Ascending aorta (tissue), 2 donors: Measurements from ENCODE around the gene TCF15. TPM values are rescaled to one million over a fixed set of nuclear protein-coding genes. Genes with fewer than 3 reads are reported as not detected.

ENCODE experiments used
- DNase-seq, 2 donors: peaks; one replicate each; pipeline ENCODE4 v3.0.0-alpha.2; 2019; ENCODE audit warnings: low spot score in 2 of 2
- H3K27ac ChIP-seq, 2 donors: fragments of 200-600 bp; sonication (generic); one replicate each; pipeline ENCODE4 v1.5.1; 2016 to 2017; ENCODE audit warnings: mild to moderate bottlenecking in 1 of 2
- H3K27me3 ChIP-seq: fragments of 200-600 bp; sonication (generic); one replicate; pipeline ENCODE4 v1.5.1; 2017
- H3K36me3 ChIP-seq, 2 donors: fragments of 200-600 bp; sonication (generic); one replicate each; pipeline ENCODE4 v1.5.1; 2016
- H3K4me1 ChIP-seq, 2 donors: fragments of 200-600 bp; sonication (generic); one replicate each; pipeline ENCODE4 v1.5.1; 2016 to 2017; ENCODE audit warnings: mild to moderate bottlenecking in 1 of 2
- H3K4me3 ChIP-seq, 2 donors: fragments of 200-600 bp; sonication (generic); one replicate each; pipeline ENCODE4 v1.5.1; 2016 to 2017; ENCODE audit warnings: mild to moderate bottlenecking in 1 of 2
- H3K9me3 ChIP-seq, 2 donors: fragments of 200-600 bp; sonication (generic); one replicate each; pipeline ENCODE4 v1.5.1; 2016
- intact Hi-C: fragments of 100-400 bp; cut with DNase I; formaldehyde crosslinking; loops from one replicate; pipeline ENCODE4 v1.15.1; 2023
- total RNA-seq: library from RNA; depleted of rRNA; stranded (reverse); fragments of >200 nt; gene quantifications from one replicate; pipeline ENCODE4 v1.1.0, GENCODE V29; 2016
- TF ChIP-seq, protein P1 (sequence below), 3 experiments: fragments of 200-600 bp in 2 of 3; fragments of 450-650 bp in 1 of 3; sonication (generic) in 2 of 3; IDR thresholded peaks; one replicate each; pipeline ENCODE4 v1.5.1; 2016 to 2019; ENCODE audit warnings: antibody characterized with exemption in 3 of 3, mild to moderate bottlenecking in 1 of 3, moderate library complexity in 1 of 3

TCF15 gene
- total RNA-seq, 1 donor from 2014 or later, result 8.3 TPM

DNA sequence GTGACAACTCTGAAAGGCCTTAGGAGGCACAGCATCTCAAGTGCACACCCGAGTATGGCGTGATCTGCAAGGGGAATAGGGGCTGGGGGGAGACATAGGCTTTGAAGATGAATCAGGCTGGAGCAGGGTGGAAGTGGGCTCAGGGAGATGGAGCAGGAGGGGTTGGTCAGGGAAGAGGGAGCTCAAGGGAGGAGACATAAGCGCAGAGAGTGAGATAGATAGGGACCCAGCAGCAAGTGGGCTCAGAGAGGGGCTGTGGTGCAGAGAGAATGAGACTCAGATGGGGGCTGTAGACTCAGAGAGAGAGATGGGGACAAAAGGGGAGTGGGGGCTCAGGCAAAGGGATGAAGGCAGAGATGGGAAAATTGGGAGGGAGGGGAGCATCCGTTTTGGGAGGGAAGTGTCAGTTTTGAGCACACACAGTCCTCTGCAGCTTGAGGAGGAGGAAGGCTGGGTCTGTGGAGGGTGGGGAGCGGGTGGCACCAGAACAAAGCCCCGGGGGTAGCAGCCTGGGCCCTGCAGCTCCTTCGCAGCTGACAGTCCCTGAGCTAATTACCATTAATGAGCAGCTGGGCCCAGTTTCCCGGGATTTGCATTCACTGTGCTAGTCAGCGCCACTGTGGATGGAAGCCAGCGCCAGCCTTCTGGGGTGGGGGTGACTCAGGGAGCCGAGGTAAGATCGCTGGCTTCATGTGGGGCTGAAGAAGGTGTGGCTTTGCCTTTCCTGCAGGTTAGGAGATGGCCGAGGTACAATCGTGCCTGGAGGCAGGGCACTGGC is 24.2 kb upstream of the TCF15 start:
- H3K4me3 ChIP-seq, result no peak overlapping the region
- DNase-seq, result no peak
- no peaks in the 10 kb centered on the region for H3K27me3 ChIP-seq
- no peak overlapping the region for H3K27ac ChIP-seq
- no peaks in the 10 kb centered on the region for H3K9me3 ChIP-seq
- intact Hi-C loops, result no loop called here
- H3K4me1 ChIP-seq, result no peaks in the 10 kb centered on the region
- H3K36me3 ChIP-seq, result no peaks in the 10 kb centered on the region
- TF ChIP-seq, protein P1, sequence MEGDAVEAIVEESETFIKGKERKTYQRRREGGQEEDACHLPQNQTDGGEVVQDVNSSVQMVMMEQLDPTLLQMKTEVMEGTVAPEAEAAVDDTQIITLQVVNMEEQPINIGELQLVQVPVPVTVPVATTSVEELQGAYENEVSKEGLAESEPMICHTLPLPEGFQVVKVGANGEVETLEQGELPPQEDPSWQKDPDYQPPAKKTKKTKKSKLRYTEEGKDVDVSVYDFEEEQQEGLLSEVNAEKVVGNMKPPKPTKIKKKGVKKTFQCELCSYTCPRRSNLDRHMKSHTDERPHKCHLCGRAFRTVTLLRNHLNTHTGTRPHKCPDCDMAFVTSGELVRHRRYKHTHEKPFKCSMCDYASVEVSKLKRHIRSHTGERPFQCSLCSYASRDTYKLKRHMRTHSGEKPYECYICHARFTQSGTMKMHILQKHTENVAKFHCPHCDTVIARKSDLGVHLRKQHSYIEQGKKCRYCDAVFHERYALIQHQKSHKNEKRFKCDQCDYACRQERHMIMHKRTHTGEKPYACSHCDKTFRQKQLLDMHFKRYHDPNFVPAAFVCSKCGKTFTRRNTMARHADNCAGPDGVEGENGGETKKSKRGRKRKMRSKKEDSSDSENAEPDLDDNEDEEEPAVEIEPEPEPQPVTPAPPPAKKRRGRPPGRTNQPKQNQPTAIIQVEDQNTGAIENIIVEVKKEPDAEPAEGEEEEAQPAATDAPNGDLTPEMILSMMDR (IDR thresholded peaks at IDR 0.05), result no peak

DNA sequence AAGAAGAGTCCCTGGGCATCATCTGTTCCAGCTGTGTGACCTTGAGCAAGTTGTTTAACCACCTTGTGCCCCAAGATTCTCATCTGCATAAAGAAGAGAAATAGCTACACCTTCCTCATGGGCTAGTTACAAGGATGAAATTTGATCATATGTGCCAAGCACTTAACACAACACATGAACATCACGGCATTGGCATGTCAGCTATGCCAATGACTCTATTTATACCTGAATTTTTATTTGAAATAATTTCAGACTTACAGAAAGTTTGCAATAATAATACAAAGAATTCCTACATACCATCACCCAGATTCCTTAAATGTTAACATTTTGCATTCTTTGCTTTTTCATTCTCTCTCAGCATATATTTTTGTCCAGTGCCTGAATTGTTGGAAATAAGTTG is 21.0 kb upstream of the TCF15 start:
- no peak for DNase-seq
- TF ChIP-seq, protein P1 (IDR thresholded peaks at IDR 0.05), result no peak
- Histone ChIP-seq H3K36me3 (no peaks in the 10 kb centered on the region), H3K9me3 (no peaks in the 10 kb centered on the region), H3K4me3 (no peak overlapping the region), H3K27ac (no peak overlapping the region), H3K27me3 (no peaks in the 10 kb centered on the region), H3K4me1 (no peaks in the 10 kb centered on the region)
- intact Hi-C loops, result no loop called here

DNA sequence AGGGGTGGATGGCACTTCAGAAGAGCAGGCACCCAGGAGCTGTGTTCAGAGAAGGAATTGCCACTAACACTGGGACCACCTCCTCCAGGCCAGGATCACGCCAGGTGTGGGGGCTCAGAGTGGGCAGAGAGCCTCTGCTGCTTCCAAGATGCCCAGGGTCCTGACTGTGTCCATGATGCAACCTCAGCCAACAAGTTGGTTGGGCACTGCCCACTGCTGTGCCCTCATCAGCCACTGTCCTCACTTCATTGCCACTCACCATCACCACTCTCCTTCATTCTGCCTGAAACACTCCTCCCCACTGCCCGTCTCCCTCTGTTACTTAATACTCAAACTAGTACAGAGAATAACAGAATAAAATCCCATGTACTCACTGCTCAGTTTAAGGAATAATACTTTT is 16.5 kb upstream of the TCF15 start:
- Histone ChIP-seq H3K27me3 (no peaks in the 10 kb centered on the region), H3K9me3 (no peaks in the 10 kb centered on the region), H3K4me1 (no peaks in the 10 kb centered on the region), H3K36me3 (no peaks in the 10 kb centered on the region), H3K27ac (no peak overlapping the region), H3K4me3 (no peak overlapping the region)
- TF ChIP-seq, protein P1 (IDR thresholded peaks at IDR 0.05), result no peak
- intact Hi-C loops, result no loop called here
- DNase-seq, result no peak

DNA sequence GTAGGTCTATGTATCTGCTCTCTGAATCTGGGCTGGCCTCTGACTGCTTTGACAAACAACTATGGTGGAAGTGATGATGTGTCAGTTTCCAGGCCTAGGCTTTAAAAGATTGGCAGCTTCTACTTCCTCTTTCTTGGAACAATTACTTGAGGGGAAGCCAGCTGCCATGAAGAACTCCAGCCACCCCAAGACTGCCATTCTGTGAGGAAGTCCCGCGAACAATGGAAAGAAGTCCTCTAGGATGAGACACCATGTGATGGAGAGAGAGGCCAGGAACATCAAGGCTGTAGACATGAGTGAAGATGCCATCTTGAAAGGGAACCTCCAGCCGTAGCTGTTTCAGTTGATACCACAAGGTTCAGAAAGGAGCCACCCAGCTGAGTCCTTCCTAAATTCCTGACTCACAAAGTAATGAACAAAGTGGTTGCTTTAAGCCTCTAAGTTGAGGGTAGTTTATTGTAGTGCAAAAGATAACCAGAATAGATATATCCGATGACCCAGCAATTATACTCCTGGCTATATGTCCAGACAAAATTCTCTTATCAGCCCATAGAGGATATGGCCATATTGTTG is 15.3 kb upstream of the TCF15 start:
- Histone ChIP-seq H3K36me3 (no peaks in the 10 kb centered on the region), H3K27ac (no peak overlapping the region), H3K4me3 (no peak overlapping the region), H3K27me3 (no peaks in the 10 kb centered on the region), H3K4me1 (no peaks in the 10 kb centered on the region), H3K9me3 (no peaks in the 10 kb centered on the region)
- intact Hi-C loops, result no loop called here
- DNase-seq, result no peak
- TF ChIP-seq, protein P1 (IDR thresholded peaks at IDR 0.05), result no peak

DNA sequence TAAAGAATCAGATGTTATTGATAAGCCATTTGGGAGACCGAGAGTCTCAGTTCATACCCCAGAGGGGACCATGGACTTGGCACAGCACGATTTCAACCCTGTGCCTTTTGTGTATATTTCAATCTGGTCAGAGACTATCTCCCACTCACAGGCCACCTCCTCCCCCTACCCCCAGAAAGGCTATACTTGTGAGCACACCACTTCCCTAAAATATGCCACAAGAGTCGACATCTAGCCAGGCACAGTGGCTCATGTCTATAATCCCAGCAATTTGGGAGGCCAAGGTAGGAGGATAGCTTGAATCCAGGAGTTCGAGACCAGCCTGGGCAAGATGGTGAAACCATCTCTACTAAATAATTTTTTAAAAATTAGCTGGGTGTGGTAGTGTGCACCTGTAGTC is 13.6 kb upstream of the TCF15 start:
- no peak for DNase-seq
- TF ChIP-seq, protein P1 (IDR thresholded peaks at IDR 0.05), result no peak
- Histone ChIP-seq H3K9me3 (no peaks in the 10 kb centered on the region), H3K36me3 (no peaks in the 10 kb centered on the region), H3K4me1 (no peaks in the 10 kb centered on the region), H3K4me3 (no peak overlapping the region), H3K27ac (no peak overlapping the region), H3K27me3 (no peaks in the 10 kb centered on the region)
- intact Hi-C loops, result no loop called here
